Vagina (tissue), 2 donors: Measurements from ENCODE around the gene PIK3CB.

ENCODE experiments used
- CTCF ChIP-seq, 3 experiments: fragments of 450-650 bp in 2 of 3; fragments of 200-600 bp in 1 of 3; sonication (generic) in 1 of 3; IDR thresholded peaks; one replicate each; pipeline ENCODE4 v1.5.1; 2017 to 2019; ENCODE audit warnings: antibody characterized with exemption in 3 of 3, mild to moderate bottlenecking in 2 of 3, moderate library complexity in 2 of 3
- POLR2A ChIP-seq, 2 donors: fragments of 450-650 bp; IDR thresholded peaks; one replicate each; pipeline ENCODE4 v1.6.1; 2017; ENCODE audit warnings: antibody characterized with exemption in 2 of 2, mild to moderate bottlenecking in 2 of 2, moderate library complexity in 2 of 2
- POLR2AphosphoS5 ChIP-seq, 2 donors: sonication (generic); formaldehyde crosslinking; IDR thresholded peaks; one replicate each; pipeline ENCODE4 v1.9.0; 2017; ENCODE audit warnings: antibody characterized with exemption in 2 of 2, mild to moderate bottlenecking in 2 of 2, low read depth in 1 of 2; ENCODE audit not compliant: insufficient read depth in 1 of 2

- TF ChIP-seq CTCF (IDR thresholded peaks at IDR 0.05): no peak
- TF ChIP-seq POLR2A (IDR thresholded peaks at IDR 0.05): no peak
- no peak for TF ChIP-seq POLR2AphosphoS5 (IDR thresholded peaks at IDR 0.05; ENCODE audit: insufficient read depth in 1 of 2, low read depth in 1 of 2)
Measured at GRCh38 chr3:138673641-138674530, 160.8 kb downstream of the PIK3CB start.
